ENCODE results near the gene POMGNT2.

Gene POMGNT2

DNA sequence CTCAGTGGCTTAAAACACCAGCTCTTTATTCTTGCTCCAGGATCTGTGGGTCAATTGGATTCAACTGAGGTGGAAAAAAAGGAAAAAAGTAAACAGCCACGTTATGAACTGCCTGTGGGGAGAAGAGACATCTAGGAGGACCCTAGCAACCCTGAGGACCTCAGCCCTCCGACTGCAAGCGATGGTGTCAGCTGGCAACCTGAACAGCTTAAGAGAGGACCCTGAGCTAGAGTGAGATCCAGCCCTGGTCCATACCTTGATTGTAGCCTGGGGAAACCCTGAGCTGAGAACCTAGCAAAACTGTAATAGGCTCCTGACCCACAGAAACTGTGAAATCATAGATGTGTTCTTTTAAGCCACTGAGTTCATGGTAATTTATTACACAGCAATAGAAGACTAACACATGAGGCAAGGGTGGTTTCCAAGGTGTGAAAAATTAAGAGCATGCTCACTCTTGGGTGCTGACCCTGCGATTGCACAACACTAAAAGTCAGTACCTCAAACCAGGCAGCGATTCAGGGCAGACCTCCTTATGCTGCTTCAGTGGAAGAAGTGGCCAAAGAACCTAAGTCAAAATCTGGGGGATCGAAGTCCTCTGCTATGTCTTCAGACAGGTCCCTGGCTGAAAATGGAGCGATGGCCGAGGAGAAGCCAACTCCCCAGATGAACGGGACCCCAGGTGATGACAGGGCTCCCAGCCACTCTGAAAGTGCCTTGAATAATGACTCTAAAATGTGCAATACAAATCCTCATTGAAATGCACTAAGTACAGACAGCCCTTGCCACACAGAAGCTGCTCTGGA, 69.1 kb downstream of the POMGNT2 start:
- no peaks in the 10 kb centered on the region for H3K9me3 ChIP-seq (ENCODE audit: insufficient read depth, low read depth, low read length)
- H3K4me1 ChIP-seq (ENCODE audit: insufficient read depth, low read length): no peaks in the 10 kb centered on the region
- H3K36me3 ChIP-seq (ENCODE audit: insufficient read depth, low read length): no peaks in the 10 kb centered on the region
- H3K9ac ChIP-seq (ENCODE audit: low read depth, low read length): no peak overlapping the region
- H3K4me3 ChIP-seq (ENCODE audit: low read length): no peak overlapping the region
- H3K27ac ChIP-seq (ENCODE audit: low read depth, low read length): no peak overlapping the region
- 95% methylated on average over 9 of the region's 9 CpGs for WGBS
- H3K27me3 ChIP-seq (ENCODE audit: insufficient read depth, low read length): no peaks in the 10 kb centered on the region

DNA sequence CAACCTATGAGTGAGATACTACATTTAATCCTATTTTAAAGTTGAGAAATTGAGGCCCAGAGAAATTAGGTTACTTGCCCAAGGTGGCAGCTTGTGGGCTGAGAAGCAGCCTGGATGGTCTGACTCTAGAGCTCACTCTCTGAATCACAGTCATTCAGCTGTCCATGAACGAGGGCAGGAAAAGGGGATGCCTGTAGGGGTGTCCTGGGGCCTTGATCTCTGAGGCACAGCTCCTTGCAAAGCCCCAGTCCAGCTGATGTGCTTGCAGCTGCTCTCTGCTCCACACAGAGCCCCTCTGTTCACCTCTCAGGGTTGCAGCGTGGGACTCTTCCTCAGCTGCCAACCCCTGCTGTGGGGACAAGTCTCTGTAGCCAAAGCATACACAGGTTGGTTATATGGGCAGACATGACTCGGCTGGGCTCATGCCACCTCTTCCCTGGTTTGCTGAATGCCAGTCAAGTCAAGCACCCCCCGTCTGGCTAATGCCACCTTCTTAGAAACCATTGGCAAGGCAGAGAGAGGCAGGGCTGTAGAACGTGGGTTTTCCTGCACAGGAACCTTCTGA, 70.0 kb downstream of the POMGNT2 start:
- Histone ChIP-seq H3K9ac (ENCODE audit: low read depth, low read length) (no peak overlapping the region), H3K4me1 (ENCODE audit: insufficient read depth, low read length) (no peaks in the 10 kb centered on the region), H3K4me3 (ENCODE audit: low read length) (no peak overlapping the region), H3K36me3 (ENCODE audit: insufficient read depth, low read length) (no peaks in the 10 kb centered on the region), H3K27ac (ENCODE audit: low read depth, low read length) (no peak overlapping the region), H3K9me3 (ENCODE audit: insufficient read depth, low read depth, low read length) (no peaks in the 10 kb centered on the region), H3K27me3 (ENCODE audit: insufficient read depth, low read length) (no peaks in the 10 kb centered on the region)
- WGBS: 83% methylated on average over 5 of the region's 5 CpGs

DNA sequence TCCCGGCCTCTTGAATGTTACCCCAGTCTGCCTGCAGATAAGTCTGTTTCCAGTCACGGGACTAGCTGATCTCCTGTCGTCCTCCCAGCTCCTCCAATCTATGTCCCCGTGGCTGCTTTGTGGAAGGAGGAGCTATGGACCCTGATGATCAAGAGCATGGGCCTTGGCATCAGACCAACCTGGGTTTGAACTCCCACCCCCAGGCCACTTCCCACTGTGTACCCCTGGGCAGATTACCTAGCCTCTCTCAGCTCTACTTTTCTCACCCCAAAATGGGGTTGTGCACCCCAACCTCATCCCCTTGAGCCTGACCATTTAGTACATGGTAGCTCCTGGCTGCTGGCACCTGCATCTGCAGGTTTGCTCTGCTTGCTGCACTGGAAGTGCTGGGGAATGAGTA, 71.0 kb downstream of the POMGNT2 start:
- Histone ChIP-seq H3K4me3 (ENCODE audit: low read length) (no peak overlapping the region), H3K9ac (ENCODE audit: low read depth, low read length) (no peak overlapping the region), H3K9me3 (ENCODE audit: insufficient read depth, low read depth, low read length) (no peaks in the 10 kb centered on the region), H3K27me3 (ENCODE audit: insufficient read depth, low read length) (no peaks in the 10 kb centered on the region), H3K36me3 (ENCODE audit: insufficient read depth, low read length) (no peaks in the 10 kb centered on the region), H3K4me1 (ENCODE audit: insufficient read depth, low read length) (no peaks in the 10 kb centered on the region), H3K27ac (ENCODE audit: low read depth, low read length) (no peak overlapping the region)
- WGBS: 98% methylated on average over 4 of the region's 4 CpGs

DNA sequence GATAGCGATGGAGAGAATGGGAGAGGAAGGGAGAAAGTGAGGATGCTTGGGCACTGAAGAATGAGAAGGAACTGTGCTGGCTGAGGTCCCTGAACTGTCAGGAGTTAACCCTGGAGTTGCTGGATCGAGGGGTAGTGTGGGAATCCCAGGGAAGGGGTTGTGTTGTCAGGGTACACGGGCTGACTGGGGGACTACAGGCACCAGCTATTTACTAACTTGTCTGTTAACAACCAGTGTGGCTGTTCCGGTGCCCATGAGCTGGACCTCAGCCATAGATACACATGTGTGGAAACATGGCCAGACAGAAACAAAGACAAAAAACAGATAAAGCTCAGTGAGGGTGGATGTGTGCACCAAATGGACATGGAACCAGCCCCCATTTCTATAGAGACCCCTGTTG, 71.7 kb downstream of the POMGNT2 start:
- Histone ChIP-seq H3K4me1 (ENCODE audit: insufficient read depth, low read length) (no peaks in the 10 kb centered on the region), H3K27me3 (ENCODE audit: insufficient read depth, low read length) (no peaks in the 10 kb centered on the region), H3K27ac (ENCODE audit: low read depth, low read length) (no peak overlapping the region), H3K9ac (ENCODE audit: low read depth, low read length) (no peak overlapping the region), H3K9me3 (ENCODE audit: insufficient read depth, low read depth, low read length) (no peaks in the 10 kb centered on the region), H3K36me3 (ENCODE audit: insufficient read depth, low read length) (no peaks in the 10 kb centered on the region), H3K4me3 (ENCODE audit: low read length) (no peak overlapping the region)
- WGBS: 86% methylated on average over 4 of the region's 4 CpGs

DNA sequence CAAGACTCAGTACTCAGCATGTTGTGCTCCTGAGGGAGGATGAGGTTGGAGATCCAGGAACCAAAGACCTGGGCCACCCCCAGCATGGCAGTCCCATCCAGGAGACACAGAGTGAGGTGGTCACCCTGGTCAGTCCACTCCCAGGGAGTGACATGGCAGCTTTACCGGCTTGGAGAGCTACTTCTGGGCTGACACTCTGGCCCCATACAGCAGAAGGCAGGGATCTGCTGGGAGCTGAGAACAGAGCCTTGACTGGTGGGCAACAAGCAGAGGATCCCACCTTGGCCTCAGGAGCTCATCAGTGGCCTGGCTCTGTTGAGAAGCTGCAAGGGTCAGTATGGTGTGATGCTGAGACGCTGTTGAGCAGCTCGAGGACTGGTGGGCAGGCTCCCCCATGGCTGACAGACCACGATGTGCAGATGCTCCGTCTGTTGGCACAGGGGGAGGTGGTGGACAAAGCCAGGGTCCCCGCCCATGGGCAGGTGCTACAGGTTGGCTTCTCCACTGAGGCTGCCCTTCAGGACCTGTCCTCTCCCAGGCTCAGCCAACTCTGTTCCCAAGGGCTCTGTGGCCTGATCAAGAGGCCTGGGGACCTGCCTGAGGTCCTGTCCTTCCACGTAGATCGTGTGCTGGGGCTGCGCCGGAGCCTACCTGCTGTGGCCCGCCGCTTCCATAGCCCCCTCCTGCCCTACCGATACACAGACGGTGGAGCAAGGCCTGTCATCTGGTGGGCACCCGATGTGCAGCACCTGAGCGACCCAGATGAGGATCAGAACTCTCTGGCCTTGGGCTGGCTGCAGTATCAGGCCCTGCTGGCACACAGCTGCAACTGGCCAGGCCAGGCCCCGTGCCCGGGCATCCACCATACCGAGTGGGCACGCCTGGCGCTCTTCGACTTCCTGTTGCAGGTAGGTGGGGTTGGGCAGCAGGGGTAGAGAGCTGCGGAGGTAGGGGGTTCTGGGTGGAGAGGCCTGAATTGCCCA, 72.9 kb downstream of the POMGNT2 start:
- Histone ChIP-seq H3K27ac (ENCODE audit: low read depth, low read length) (no peak overlapping the region), H3K9me3 (ENCODE audit: insufficient read depth, low read depth, low read length) (no peaks in the 10 kb centered on the region), H3K9ac (ENCODE audit: low read depth, low read length) (no peak overlapping the region), H3K4me1 (ENCODE audit: insufficient read depth, low read length) (no peaks in the 10 kb centered on the region), H3K4me3 (ENCODE audit: low read length) (no peak overlapping the region), H3K36me3 (ENCODE audit: insufficient read depth, low read length) (no peaks in the 10 kb centered on the region), H3K27me3 (ENCODE audit: insufficient read depth, low read length) (no peaks in the 10 kb centered on the region)
- WGBS: 96% methylated on average over 23 of the region's 23 CpGs

DNA sequence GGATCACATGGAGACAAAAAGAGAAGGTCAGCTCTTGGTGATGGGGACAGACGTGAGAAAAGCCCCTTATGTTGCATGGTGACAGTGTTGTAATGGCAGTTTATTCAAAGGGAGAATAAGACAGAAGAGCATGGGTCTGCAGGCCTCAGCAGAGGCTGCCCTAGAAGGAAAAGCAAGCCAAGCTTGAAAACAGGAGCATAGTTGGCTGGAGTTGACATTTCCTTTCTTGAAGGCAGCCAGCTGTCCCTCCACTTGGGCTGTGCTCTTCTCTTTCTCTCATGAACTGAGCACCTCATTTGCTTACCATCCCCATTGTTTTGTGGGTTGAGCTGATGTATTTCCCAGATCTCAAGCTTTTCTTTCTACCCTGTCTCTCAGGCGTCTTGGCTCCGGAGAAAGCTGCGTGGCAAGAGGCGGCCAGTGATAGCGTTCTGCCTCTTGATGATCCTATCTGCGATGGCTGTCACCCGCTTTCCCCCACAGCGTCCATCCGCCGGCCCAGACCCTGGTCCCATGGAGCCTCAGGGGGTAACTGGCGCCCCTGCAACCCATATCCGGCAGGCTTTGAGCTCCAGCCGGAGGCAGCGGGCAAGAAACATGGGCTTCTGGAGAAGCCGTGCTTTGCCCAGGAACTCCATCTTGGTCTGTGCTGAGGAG, 73.9 kb downstream of the POMGNT2 start:
- Histone ChIP-seq H3K9ac (ENCODE audit: low read depth, low read length) (no peak overlapping the region), H3K4me1 (ENCODE audit: insufficient read depth, low read length) (no peaks in the 10 kb centered on the region), H3K27me3 (ENCODE audit: insufficient read depth, low read length) (no peaks in the 10 kb centered on the region), H3K9me3 (ENCODE audit: insufficient read depth, low read depth, low read length) (no peaks in the 10 kb centered on the region), H3K4me3 (ENCODE audit: low read length) (no peak overlapping the region), H3K27ac (ENCODE audit: low read depth, low read length) (no peak overlapping the region), H3K36me3 (ENCODE audit: insufficient read depth, low read length) (no peaks in the 10 kb centered on the region)
- 92% methylated on average over 16 of the region's 16 CpGs for WGBS

DNA sequence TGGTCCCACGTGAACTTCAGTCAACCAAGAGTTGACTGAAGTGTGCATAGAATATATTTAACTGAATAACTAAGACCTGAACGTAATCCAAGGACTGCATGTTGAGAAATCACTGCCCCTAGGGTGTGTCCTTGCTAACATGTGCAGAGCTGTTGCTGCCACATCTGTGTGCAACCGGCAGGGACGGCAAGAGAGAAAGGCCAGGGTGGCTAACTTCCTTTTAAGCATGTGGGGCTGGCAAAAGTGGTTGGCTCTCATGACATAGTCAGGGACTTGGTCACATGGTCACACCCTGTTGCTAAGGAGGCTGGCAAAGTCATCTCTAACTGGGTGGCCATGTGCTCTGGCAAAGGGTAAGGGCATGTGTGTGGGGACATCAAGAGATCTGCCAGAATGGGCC, 74.4 kb downstream of the POMGNT2 start:
- H3K9me3 ChIP-seq (ENCODE audit: insufficient read depth, low read depth, low read length): no peaks in the 10 kb centered on the region
- no peaks in the 10 kb centered on the region for H3K27me3 ChIP-seq (ENCODE audit: insufficient read depth, low read length)
- H3K4me3 ChIP-seq (ENCODE audit: low read length): no peak overlapping the region
- no peaks in the 10 kb centered on the region for H3K4me1 ChIP-seq (ENCODE audit: insufficient read depth, low read length)
- 87% methylated on average over 4 of the region's 4 CpGs for WGBS
- no peaks in the 10 kb centered on the region for H3K36me3 ChIP-seq (ENCODE audit: insufficient read depth, low read length)
- no peak overlapping the region for H3K27ac ChIP-seq (ENCODE audit: low read depth, low read length)
- H3K9ac ChIP-seq (ENCODE audit: low read depth, low read length): no peak overlapping the region

DNA sequence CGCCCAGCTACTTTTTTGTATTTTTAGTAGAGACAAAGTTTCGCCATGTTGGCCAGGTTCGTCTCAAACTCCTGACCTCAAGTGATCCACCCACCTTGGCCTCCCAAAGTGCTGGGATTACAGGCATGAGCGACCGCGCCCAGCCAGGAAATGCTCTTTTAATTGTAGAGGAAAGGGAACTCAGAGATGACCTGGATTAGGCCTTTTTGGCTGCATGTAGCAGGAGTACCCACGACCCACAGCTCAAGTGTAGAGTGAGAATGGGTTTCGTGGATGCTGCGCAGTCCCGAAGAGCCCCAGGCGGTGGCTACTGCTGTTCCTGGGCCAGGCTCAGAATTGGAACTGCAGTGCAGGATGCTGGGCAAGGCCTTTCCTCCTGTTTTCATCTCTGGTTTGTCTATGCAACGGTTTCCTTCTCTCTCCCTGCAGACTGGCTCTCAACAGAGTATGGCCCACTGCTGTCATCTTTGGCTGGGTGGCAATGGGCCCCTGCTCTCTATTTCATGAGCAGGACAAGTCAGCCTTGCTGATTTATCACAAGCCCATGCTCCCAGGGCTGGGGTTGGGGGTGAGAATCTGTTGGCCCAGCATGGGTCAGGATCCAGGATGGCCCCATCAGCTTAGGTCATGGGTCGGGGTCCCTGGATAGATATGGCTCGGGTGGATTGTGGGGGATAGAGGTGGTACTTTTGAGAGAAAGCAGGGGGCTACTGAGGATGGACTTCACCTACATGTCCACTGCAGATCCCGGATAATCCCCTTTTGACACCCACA, 75.5 kb downstream of the POMGNT2 start:
- no peaks in the 10 kb centered on the region for H3K9me3 ChIP-seq (ENCODE audit: insufficient read depth, low read depth, low read length)
- H3K36me3 ChIP-seq (ENCODE audit: insufficient read depth, low read length): no peaks in the 10 kb centered on the region
- no peak overlapping the region for H3K27ac ChIP-seq (ENCODE audit: low read depth, low read length)
- peaks cover 8% of the 10 kb centered on the region; the same call in 1 of the 2 replicates for H3K4me1 ChIP-seq (ENCODE audit: insufficient read depth, low read length)
- WGBS: 93% methylated on average over 15 of the region's 15 CpGs
- no peak overlapping the region for H3K9ac ChIP-seq (ENCODE audit: low read depth, low read length)
- H3K27me3 ChIP-seq (ENCODE audit: insufficient read depth, low read length): no peaks in the 10 kb centered on the region
- H3K4me3 ChIP-seq (ENCODE audit: low read length): no peak overlapping the region
